ENCODE data around the gene SGPP1.
A peak's percentile ranks its signal among the peaks of the same experiment; 100 is the strongest.
"Not testable (repeated sequence)": the region's sequence is repeated elsewhere in the genome, so short reads cannot be mapped to it uniquely, and the experiment has no call there.

SGPP1 gene

GRCh38 chr14:63725786-63726460, 1.9 kb downstream of the SGPP1 start:
- DNase-seq: no peak

GRCh38 chr14:63717702-63718101, 10.2 kb downstream of the SGPP1 start:
- peak in 1 of 2 experiments; percentile 1 for DNase-seq

- no peak for DNase-seq
Observed at GRCh38 chr14:63715360-63715759, 12.5 kb downstream of the SGPP1 start.

GRCh38 chr14:63713764-63714163, 14.1 kb downstream of the SGPP1 start:
- DNase-seq: no peak

- no peak for DNase-seq
Observed at GRCh38 chr14:63713058-63713457, 14.8 kb downstream of the SGPP1 start.

- no peak for DNase-seq
Observed at GRCh38 chr14:63712123-63712522, 15.7 kb downstream of the SGPP1 start.

GRCh38 chr14:63710497-63710896, 17.4 kb downstream of the SGPP1 start:
- DNase-seq: no peak

GRCh38 chr14:63709589-63709988, 18.3 kb downstream of the SGPP1 start:
- no peak for DNase-seq

- no peak for DNase-seq
Observed at GRCh38 chr14:63707216-63707615, 20.6 kb downstream of the SGPP1 start.

- DNase-seq: no peak
Observed at GRCh38 chr14:63705561-63706070, 22.2 kb downstream of the SGPP1 start.

- DNase-seq: not testable (repeated sequence)
Observed at GRCh38 chr14:63702530-63702929, 25.3 kb downstream of the SGPP1 start.

- no peak for DNase-seq
Observed at GRCh38 chr14:63701606-63702299, 26.1 kb downstream of the SGPP1 start.

GRCh38 chr14:63692310-63693020, 35.4 kb downstream of the SGPP1 start:
- no peak for DNase-seq

GRCh38 chr14:63689132-63689531, 38.7 kb downstream of the SGPP1 start:
- no peak for DNase-seq

- no peak for DNase-seq
Observed at GRCh38 chr14:63686926-63687325, 40.9 kb downstream of the SGPP1 start.

GRCh38 chr14:63685401-63685800, 42.5 kb downstream of the SGPP1 start:
- no peak for DNase-seq

GRCh38 chr14:63682727-63683593, 44.9 kb downstream of the SGPP1 start:
- DNase-seq: no peak

GRCh38 chr14:63678536-63678935, 49.3 kb downstream of the SGPP1 start:
- no peak for DNase-seq

GRCh38 chr14:63677891-63678379, 49.9 kb downstream of the SGPP1 start:
- no peak for DNase-seq

GRCh38 chr14:63676615-63677014, 51.2 kb downstream of the SGPP1 start:
- no peak for DNase-seq

- no peak for DNase-seq
Observed at GRCh38 chr14:63673886-63674497, 53.9 kb downstream of the SGPP1 start.

- DNase-seq: no peak
Observed at GRCh38 chr14:63673255-63673654, 54.6 kb downstream of the SGPP1 start.
